Lower leg skin (tissue), 3 donors: ENCODE data around the gene MEX3C.

Experiments used
- POLR2A ChIP-seq, 2 donors: fragments of 450-650 bp; IDR thresholded peaks; one replicate each; pipeline ENCODE4 v1.6.1; 2016 to 2017; ENCODE audit warnings: antibody characterized with exemption in 2 of 2, mild to moderate bottlenecking in 1 of 2, moderate library complexity in 1 of 2
- TF ChIP-seq, protein P1 (sequence below), 3 donors: fragments of 450-650 bp; IDR thresholded peaks; one replicate each; pipeline ENCODE4 v1.5.1; 2016; ENCODE audit warnings: antibody characterized with exemption in 3 of 3, mild to moderate bottlenecking in 3 of 3, moderate library complexity in 2 of 3

DNA sequence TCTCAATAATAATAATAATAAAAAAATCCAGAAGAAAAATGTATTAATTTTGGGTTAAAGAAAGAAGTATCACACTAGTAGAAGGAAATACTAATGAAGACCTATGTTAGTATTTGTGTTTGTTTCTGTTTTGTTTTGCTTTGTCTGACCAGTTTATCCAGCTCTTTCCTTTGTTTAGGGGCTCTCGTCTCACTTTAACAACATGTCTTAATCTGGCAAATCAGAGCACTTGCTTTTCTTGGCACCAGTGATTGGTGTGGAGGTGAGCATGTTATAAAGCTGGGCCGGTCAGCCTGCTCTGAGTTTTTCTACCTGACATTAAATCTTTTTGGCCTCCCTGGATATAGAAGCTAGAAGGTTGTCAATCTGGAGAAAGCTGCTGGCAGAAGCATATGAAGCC, 15.1 kb upstream of the MEX3C start:
- TF ChIP-seq, protein P1, sequence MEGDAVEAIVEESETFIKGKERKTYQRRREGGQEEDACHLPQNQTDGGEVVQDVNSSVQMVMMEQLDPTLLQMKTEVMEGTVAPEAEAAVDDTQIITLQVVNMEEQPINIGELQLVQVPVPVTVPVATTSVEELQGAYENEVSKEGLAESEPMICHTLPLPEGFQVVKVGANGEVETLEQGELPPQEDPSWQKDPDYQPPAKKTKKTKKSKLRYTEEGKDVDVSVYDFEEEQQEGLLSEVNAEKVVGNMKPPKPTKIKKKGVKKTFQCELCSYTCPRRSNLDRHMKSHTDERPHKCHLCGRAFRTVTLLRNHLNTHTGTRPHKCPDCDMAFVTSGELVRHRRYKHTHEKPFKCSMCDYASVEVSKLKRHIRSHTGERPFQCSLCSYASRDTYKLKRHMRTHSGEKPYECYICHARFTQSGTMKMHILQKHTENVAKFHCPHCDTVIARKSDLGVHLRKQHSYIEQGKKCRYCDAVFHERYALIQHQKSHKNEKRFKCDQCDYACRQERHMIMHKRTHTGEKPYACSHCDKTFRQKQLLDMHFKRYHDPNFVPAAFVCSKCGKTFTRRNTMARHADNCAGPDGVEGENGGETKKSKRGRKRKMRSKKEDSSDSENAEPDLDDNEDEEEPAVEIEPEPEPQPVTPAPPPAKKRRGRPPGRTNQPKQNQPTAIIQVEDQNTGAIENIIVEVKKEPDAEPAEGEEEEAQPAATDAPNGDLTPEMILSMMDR (IDR thresholded peaks at IDR 0.05) = no peak
- TF ChIP-seq POLR2A (IDR thresholded peaks at IDR 0.05) = no peak
